COLO829 (cell line): ENCODE data around the gene WNT7A.

ENCODE experiments used
- DNase-seq: peaks from one replicate; pipeline ENCODE4 v3.0.0; 2012; ENCODE audit warnings: low spot score

WNT7A gene

DNA sequence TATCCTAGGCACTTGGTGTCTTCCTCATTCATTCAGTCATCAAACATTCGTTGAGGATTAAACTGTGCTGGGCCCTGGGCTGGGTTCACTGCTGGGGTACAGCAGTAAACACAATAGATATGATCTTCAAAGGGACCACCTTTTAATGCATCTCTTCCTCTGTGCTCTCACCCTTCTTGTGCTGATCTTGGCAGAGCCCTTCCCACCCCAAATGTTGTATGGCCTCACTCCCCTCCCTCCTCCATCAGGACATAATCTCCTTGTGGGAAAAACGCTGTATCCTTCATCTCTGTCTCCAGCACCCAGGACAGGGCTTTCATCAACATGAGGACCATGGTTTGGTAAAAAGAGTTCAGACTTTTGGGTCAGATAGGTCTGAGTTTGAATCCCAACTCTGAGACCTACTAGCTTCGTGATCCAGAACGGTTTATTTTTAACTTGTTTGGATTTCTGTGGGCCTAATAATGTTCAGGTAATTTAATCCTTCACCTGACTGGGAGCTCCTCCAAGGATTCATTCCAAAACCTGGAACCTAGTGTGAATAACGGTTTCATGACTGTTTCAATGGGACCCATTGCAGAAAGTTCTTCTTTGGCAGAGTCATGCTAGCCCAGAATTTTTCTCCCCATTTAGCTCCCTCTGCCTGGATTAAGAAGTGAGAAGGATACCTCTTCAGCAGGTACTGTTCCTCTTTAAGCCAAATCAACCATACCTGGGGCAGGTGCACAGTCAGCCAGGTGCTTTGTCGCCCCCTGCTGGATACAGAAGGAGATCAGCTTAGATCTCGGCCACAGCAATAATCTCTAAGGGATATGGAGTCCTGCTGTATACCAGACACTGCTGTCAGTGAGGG lies 5.2 kb upstream of the WNT7A start:
- DNase-seq, result peak; percentile 29

DNA sequence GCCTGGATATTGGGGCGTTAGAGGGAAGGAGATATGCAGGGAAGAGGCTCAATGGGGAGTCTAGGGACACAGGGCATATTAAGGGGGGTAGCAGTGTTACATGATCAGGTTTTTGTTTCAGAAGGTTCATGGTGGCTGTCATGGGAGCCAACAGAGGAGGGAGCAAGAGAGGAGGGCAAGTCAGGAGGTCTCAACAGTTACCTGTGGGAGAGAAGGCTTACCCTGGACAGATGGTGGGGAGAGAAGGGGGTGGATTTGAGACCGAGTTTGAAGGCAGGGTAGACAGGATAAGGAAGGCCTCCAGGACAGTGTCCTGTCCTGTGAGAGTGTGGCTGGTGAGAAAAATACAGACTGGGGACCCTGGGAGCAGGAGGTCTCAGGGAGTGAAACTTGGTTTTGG lies 3.8 kb upstream of the WNT7A start:
- no peak for DNase-seq

DNA sequence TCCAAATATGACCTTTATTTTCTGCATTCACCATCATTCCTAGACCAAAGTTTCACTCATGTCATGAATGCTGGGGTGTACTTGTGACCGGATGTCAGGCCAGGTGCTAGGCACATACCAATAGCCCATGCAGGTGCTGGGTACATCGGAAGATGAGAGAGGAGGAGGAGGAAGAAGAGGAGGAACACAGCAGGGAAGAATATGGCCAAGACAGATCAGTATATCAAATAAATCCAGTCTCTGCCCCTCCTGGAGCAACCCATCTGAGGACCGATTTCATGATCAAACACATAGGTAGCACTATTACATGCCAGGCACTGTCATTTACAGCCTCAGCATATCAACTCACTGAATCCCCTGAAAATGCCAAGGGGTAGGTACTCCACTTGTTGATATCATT lies 3.0 kb upstream of the WNT7A start:
- DNase-seq, result no peak

DNA sequence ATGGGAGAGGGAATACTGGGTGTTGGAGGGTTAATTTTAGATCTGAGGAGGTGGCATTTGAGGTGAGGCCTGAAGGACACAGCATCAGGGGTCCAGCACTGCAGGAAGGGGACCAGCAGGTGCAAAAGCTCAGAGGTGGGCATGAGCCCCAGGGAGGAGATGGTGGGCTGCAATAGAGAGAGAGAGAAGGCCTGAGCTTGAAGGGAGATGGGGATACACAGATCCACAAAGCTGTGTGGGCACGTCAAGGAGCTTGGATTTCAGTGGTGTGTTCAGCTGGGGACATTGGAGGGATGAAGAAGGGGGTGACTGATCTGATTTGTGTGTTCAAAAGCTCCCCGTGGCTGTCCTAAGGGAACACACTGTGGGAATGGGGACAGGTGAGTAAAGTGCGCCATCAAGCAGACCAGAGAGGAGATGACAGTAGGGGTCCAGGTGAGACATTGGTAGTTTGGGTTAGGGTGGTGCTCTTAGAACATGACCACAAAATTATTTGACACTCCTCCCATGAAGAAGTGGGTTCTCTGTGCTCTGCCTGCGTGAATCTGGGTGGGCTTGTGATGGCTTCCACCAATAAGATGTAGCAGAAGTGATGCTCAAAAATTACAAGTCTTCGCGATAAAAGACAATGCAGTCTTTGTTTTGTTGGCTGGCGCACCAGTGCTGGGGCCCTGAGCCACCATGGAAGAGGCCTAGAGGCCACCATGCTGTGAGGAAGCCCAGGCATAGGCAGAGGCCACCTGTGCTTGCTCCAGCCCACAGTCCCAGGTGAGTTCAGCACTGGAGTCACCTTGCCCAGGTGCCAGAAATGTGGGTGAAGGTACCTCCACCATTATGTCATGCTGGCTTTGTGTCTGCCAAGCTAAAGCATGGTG lies 1.9 kb upstream of the WNT7A start:
- DNase-seq, result no peak

DNA sequence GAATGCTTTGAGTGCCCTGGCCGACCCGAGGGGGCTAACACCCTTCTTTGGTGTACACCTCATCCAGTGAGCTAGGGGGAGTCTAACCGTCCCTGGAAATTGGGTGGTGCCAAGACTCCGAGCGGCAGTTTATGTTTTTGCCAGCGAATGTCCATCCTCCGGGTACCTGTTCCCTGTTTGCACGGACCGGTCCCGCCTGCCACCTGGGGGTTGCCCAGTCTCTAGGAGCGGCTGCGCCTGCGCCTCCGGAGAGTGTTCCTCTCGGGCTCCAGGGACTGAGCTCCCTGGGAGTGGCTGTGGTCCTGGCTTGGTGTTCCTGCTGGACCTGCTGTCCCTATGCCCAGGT lies 913 bp upstream of the WNT7A start:
- no peak for DNase-seq

DNA sequence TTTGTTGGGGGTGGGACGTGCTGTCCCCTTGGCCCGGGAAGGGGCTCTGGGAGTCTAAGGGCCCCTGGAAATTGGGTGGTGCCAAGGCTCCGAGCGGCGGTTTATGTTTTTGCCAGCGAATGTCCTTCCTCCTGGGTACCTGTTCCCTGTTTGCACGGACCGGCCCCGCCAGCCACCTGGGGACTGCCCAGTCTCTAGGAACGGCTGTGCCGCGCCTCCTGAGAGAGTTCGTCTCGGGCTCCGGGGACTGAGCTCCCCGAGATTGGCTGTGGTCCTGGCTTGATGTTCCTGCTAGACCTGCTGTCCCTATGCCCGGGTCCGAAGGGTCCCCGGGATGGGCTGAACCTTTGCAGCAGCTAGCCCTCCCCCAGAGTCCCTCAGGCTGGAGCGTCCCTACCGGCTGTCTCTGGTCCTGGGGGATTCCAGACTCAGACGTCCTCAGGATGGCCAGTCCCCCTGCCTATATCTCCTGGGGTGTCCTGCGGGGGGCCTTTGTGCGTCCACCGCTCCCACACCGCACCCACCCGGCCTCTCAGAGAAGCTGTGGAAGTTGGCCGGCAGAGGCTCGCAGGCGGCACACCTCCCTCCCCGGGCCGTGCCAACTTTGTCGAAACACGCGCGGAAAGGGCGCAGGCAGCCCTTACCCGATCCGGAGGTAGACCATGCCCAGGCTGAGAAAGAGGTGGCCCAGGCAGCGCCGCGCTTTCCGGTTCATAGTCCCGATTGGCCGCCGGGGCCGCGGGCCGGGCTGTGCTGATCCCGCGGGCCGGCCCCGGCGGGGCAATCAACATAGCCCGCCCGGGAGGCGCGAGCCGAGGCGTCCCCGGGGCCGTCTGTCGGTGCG lies 547 bp downstream of the WNT7A start:
- no peak for DNase-seq

DNA sequence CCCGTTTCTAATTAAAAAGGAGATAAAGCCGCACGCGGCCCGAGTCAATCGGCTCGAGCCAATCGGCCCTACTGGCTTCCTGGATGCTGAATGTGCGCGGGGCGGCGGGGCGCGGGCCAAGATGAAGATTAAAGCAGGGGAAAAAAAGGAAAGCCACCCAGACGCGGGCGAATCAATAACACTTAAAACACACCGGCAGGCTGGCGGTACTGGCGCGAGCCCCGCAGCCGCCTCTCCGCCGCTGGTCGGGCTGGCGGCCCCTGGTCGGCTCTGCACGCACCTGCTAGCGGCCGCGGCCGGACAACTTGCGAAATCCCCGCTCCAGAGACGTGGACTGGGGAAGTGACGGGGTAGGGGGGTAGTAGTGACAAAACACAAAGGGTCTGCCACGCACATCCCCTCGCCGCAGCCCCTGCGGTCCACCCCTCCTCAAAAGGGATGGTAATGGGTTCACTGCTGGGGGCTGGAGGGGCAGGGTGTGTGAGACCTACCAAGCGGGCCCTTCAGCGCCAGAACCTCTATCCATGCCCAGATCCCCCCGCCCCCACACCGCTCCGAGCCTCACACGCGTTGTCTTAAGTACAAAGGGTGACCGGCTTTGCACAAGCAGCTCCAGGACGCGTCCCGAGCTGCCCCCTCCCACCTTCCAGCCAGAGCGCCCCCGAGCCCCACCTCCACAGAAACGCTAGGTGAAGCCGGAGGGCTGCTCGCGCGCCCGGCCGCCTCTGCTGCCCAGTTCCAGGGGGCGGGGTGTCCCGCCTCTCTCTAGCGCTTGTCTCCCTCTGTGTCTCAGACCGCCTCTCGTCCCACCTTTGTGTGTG lies 1.4 kb downstream of the WNT7A start:
- no peak for DNase-seq

DNA sequence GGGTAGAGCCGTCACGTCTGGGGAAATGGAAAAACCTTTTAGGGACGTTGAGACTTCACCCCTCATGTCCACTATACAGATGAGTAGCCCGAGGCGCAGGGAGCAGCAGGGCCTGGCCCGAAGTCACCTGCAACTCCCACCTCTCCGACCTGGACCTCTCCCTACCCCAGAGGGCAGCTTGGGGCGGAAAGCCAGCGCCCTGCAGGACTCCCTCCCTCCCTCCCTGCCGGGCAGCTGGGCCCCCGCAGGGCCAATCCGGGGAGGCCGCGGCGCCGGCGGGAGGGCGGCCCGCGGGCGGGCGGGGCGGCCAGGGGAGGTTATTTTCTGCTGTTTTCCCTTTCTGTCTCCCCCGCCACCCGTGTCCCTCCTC lies 2.0 kb downstream of the WNT7A start:
- DNase-seq, result no peak

DNA sequence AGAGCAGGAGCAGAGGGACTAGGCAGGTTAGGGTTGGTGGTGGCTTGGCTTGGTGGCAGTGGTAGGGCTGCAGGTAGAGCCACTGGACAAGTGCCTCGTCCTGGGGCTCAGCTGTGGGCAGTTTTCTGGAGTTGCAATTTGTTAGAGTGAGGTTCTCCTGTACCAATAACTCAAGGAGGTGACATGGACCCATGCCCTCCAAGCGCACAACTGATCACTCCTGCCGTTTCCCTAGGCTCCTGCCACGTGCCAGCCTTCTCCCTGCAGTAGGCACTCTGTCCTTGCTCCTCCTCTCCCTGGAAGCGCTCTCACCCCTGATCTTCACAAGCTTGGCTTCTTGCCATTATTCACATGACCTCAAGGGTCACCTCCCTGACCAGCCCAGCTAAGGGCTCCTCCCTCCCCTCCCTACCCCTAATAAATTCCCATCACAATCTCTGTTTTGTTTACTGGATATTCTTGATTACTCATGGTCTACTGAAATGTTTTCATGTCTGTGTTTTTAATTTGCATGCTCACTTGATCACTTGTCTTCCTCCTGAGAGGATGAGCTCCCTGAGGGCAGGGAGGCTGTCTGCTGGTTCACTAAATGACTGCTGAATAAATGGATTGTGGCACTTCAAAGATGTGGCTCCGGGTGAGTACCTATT lies 3.3 kb downstream of the WNT7A start:
- no peak for DNase-seq

DNA sequence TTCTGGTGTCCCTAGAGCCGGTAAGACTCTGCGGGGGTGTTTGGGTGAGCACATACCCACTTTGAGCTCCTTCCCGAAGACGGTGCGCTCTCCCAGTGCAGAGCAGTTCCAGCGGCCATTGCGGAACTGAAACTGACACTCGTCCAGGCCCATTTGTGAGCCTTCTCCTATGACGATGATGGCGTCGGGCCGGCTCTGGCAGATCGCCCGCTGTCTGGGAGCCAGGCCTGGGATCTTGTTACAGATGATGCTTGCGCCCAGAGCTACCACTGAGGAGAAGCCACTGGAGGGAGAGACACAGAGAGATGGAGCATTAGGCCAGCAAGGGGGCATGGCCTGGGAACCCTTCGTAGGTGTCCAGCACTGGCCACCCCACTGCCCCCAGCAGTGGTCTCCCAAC lies 5.0 kb downstream of the WNT7A start:
- no peak for DNase-seq

DNA sequence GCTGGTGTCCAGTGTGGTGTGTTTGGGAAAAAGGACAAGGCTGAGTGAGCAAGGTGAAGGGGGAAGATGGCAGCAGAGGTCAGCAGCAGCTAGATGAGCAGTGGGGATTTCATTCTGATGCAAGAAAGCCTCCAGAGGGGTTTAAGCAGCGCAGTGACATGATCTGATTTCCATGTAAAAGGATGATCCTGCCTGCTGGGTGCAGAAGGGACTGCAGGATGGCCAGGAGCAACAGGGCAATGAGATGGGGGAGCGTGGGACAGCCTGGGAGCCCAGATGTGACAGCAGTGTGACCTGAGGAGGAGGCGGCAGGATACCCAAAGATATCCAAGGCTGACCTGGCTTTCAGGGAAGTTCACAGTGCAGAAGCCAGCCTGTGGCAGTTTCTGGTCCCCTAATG lies 6.1 kb downstream of the WNT7A start:
- DNase-seq, result no peak

DNA sequence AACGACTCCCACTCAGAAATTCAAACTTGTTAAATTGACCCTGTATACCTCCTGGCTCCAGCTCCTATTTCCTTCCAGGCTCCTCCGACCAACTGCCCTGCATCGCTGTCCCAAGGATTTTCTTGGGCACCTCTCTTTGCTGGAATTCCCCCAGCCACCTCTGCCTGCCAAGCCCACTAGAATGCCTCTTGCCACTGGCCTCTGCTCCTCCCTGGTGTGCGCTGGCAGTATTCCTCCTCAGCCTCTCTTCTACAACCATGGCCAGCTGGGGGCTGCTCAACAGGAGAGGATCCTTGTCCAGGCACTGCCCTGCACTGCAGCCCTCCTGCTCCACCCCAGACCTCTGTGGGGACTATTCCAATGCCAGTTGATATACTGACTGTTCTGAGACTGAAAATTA lies 7.4 kb downstream of the WNT7A start:
- no peak for DNase-seq

DNA sequence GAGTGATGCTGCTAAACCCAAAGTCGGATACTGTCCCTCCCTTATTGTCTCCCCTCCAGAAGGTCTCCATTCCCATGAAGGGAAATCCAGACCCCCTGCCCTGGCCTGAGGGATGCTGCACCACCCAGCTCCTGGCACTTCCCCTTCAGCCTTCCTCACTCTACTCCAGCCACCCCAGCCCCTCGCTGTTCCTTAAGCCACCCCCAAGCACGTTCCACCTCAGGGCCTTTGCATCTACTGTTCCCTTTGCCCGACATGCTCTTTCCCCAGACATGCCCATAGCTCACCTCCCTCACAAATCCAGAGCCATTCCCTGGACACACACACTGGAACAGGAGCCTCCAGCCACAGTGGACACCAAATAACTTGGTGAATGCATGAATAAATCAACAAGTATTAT lies 8.1 kb downstream of the WNT7A start:
- no peak for DNase-seq

DNA sequence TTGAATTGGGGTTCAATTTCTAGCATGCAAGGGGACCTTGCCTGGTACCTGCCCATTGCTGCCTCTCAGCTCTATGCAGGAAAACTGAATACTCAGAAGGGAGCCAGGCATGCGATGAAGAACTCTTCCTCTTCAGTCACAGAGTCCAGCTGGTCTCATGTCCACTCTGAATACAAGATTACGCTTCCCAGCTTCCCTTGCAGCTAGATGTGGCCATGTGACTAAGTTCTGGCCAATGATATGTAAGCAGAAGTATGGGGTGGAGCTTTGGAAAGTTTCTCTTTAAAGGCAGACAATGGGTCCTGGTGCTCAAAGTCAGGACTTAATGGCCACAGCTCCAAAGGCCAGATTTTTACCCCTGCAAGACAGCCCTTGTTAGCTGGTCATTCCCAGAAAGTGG lies 9.0 kb downstream of the WNT7A start:
- DNase-seq, result no peak

DNA sequence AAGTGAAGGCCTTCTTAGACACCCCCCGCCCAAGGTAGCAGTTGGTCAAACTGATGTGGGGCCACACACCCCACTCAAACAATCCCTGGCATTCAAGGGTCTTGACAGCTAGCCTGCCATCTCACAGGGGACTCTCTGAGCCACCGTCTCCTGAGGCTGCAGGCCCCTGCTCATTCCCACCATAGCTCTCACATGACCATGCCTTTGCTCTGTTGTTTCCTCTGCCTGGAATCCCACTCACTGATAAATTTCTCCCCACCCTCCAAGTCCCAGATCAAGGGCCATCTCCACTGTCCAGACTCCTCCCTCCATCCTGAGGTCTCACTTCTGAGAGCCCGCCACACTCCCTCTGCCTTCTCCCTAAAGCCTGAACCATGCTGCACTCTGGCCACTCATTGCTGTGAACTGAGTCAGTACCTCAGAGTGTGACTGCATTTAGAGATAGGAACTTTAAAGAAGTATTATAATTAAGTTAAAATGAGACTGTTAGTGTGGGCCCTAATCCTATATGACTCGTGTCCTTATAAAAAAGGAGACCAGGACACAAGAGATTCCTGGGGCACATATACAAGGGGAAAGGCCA lies 10.0 kb downstream of the WNT7A start:
- DNase-seq, result no peak

DNA sequence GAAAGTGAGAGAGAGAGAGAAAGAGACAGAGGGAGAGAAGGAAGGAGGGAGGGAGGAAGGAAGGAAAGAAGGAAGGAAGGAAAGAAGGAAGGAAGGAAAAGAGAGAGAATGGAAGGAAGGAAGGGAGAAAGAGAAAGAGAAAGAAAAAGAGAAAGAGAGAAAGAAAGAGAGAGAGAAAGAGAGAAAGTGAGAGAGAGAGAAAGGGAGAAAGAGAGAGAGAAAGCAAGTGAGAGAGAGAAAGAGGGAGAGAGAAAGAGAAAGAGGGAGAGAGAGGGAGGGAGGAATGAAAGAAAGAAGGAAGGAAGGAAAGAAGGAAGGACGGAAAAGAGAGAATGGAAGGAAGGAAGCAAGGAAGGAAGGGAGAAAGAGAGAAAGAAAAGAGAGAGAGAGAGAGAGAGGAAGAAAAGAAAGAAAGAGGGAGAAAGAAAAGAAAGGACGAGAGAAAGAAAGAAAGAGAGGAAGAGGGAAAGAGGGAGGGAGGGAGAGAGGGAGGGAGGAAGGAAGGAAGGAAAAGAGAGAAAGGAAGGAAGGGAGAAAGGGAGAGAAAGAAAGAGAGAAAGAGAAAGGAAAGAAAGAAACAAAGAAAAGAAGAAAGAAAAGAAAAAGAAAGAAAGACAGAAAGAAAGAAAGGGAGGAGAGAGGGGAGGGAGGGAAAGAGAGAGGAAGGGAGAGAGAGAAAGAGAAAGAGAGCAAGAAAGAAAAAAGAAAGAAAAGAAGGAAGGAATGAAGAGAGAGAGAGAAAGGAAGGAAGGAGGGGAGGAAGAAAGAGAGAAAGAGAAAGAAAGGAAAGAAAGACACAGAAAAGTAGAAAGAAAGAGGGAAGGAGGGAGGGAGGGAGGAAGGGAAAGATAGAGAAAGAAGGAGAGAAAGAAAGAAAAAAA lies 10.8 kb downstream of the WNT7A start:
- no peak for DNase-seq

DNA sequence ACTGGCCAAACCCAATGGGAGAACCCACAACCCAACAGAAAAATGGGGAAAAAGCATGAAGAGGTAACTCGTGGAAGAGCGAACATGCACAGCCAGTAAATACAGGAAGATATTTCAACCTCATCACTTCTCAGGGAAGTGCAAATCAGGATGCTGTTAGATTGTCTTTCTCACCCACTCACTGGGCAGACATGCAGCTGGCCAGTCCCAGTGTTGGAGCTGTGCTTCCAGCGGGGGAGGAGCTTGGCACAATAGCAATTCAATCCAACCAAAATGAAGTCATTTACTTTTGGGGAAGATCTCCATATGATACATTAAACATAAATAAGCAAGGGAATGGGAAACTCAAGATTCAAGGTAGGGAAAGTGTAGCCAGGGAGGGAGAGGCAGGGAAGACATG lies 12.1 kb downstream of the WNT7A start:
- DNase-seq, result no peak

DNA sequence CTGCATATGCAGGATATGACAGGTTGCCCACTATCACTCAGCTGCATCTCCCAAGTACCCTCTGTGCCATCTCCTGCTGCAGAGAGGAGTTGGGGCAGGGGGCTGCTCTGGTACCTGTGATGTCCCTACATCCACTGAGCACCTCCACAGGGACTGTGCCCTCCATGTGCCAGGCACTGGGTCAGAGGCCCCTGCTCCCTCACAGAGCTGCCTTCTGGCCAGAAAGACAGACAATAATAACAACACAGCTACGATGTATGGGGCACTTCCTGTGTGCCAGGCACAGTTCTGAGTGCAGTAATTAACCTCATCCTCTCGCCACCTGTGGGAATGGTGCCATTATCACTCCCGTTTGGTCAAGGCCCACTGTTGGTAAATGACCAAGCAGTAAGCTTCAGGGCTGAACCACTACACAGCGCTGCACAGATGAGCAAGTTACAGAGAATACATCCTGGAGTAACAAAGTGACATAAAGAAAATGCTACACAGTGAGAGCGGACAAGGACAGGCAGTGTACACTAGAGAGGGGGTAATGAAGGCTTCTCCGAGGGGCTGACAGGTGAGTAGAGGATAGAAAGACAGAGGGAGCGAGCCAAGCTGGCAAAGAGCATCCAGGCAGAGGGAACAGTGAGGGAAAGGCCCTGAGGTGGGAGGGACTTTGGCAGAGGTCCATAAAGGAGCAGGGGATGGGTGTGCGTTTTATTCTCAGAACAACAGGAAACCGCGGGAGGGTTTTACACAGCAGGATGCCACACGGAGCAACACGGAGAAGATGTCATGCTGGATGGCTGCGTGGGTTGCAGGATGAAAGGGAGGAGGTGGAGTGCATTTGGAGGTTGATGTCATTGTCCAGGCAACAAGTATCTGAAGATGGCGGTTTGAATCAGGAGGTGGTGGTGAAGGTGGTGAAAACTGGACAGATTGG lies 13.6 kb downstream of the WNT7A start:
- no peak for DNase-seq

DNA sequence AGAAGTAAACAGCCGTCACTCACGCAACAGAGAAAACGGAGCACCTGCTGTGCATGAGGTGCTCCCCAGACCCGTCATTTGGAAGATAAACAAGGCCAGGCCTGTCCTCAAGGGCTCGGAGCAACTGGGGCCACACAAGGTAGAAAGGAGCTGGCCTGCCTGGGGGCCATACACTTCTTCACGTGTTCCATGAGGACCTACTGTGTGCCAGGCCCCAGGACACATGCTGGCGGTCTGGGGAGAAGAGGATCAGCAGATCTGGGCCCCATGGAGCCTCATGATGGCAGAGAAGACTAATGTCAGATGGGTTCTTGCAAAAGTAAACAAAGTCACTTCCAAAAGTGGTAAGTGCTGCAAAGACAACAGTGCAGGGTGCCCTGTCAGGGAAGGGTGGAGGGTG lies 14.3 kb downstream of the WNT7A start:
- no peak for DNase-seq
